HG03521 (cell line): ENCODE data around the gene CDH4.
"Not testable (repeated sequence)": the region's sequence is repeated elsewhere in the genome, so short reads cannot be mapped to it uniquely, and the experiment has no call there.

Experiments
- ATAC-seq: cut with Tn5 transposase; IDR thresholded peaks from one replicate; pipeline ENCODE4 v1.9.1; 2021; ENCODE audit warnings: mild to moderate bottlenecking, moderate library complexity; ENCODE audit not compliant: unreplicated experiment

CDH4 gene

DNA sequence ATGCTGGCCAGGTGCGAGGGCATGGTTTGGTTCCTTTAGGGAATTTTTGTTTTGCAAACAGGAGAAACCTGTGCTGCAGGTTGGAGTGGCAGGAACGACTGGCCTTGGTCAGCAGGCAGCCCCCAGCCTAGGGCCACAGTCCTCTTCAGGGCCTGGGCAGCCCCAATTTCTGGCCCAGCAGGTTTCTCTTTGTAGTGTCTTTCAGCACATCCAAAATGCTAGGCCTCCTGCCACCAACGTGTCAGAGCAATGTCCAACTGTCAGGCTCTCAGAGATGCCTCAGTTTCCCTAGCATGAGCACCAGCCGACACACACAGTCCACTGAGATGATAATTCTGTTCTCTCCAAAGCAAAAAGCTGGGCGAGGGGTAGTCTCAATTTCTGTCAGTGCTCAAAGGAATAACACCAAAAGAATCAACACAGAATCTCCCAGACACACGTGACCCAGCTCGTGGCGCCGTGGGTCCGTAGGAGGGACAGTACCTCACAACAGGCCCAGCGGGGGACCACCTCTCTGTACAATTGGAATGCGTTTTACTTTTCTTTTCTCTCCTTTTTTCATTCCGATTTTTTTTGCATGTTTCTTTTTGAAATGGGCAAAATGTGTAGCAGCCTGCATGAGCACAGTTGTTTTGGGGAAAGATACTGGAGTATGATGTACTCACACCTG lies 687.8 kb downstream of the CDH4 start:
- no peak for ATAC-seq

- no peak for ATAC-seq
Measured at GRCh38 chr20:61940491-61940890, 688.4 kb downstream of the CDH4 start.

- no peak for ATAC-seq
Measured at GRCh38 chr20:61940976-61941720, 689.1 kb downstream of the CDH4 start.

- no peak for ATAC-seq
Measured at GRCh38 chr20:61941721-61942405, 689.8 kb downstream of the CDH4 start.

- ATAC-seq = no peak
Measured at GRCh38 chr20:61942526-61942925, 690.5 kb downstream of the CDH4 start.

DNA sequence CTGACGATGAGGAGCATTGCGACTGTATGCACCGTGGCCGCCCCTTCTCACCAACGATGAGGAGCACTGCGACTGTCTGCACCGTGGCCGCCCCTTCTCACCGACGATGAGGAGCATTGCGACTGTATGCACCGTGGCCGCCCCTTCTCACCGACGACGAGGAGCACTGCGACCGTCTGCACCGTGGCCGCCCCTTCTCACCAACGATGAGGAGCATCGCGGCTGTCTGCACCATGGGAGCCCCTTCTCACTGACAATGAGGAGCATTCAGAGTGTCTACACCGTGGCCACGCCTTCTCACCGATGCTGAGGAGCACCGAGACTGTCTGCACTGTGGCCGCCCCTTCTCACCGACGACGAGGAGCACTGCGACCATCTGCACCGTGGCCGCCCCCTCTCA lies 692.9 kb downstream of the CDH4 start:
- ATAC-seq = not testable (repeated sequence)

DNA sequence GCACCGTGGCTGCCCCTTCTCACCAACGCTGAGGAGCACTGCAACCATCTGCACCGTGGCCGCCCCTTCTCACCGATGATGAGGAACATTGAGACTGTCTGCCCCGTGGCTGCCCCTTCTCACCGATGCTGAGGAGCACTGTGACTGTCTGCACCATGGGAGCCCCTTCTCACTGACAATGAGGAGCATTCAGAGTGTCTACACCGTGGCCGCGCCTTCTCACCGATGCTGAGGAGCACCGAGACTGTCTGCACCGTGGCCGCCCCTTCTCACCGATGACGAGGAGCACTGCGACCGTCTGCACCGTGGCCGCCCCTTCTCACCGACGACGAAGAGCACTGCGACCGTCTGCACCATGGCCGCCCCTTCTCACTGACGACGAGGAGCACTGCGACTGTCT lies 693.4 kb downstream of the CDH4 start:
- ATAC-seq = not testable (repeated sequence)

- ATAC-seq = not testable (repeated sequence)
Measured at GRCh38 chr20:61948056-61948455, 696.0 kb downstream of the CDH4 start.

DNA sequence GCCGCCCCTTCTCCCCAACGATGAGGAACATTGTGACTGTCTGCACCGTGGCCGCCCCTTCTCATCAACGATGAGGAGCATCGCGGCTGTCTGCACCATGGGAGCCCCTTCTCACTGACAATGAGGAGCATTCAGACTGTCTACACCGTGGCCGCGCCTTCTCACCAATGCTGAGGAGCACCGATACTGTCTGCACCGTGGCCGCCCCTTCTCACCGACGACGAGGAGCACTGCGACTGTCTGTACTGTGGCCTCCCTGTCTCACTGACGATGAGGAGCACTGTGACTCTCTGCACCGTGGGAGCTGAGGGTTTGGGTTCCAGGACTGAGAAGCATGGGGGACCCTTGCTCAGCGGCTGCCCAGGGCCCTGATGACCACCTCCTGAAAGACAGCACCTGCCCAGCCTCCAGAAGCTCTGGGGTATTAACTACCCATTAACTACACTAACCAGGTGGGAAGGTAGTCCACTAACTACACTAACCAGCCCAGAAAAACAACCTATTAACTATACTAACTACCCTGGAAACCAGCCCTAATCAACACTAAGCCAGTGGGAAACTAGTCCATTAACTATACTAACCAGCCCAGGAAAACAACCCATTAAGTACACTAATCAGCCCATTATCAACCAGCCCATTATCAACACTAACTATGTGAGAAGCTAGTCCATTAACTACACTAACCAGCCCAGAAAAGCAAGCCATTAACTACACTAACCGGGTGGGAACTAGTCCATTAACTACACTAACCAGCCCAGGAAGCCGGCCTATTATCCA lies 696.7 kb downstream of the CDH4 start:
- no peak for ATAC-seq

DNA sequence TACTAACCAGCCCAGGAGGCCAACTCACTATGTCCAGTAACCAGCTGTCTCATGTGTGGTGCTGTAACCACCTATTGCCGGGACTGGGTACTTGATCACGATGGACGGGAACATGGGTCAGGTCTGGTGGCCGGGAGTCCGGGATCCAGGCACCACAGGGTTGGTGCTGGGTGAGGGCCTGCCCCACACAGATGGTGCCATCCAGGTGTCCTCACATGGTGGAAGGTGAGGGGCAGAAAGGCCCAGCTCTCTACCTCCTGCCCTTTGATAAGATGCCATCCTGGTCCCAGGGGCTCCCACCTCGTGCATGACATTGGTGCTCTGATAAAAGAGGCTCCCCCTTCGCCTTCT lies 697.3 kb downstream of the CDH4 start:
- ATAC-seq = no peak

- ATAC-seq = no peak
Measured at GRCh38 chr20:61949714-61950640, 697.9 kb downstream of the CDH4 start.

DNA sequence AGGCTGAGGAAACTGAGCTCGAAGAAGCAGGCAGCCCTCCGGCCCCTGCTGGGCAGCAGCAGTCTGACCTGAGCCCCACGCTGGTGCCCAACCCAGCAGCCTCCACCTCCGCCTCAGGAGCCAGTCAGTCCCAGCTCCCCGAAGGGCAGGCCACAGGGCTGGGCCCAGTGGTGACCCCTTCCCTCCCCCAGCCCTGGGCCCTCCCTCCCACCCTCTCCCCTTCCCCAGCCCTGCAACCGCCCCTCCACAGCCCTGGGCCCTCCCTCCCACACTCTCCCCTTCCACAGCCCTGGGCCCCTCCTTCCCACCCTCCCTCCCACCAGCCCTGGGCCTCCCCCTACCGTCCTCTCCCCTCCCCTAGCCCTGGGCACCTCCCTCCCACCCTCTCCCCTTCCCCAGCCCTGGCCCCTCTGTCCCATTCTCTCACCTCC lies 698.6 kb downstream of the CDH4 start:
- ATAC-seq = no peak

DNA sequence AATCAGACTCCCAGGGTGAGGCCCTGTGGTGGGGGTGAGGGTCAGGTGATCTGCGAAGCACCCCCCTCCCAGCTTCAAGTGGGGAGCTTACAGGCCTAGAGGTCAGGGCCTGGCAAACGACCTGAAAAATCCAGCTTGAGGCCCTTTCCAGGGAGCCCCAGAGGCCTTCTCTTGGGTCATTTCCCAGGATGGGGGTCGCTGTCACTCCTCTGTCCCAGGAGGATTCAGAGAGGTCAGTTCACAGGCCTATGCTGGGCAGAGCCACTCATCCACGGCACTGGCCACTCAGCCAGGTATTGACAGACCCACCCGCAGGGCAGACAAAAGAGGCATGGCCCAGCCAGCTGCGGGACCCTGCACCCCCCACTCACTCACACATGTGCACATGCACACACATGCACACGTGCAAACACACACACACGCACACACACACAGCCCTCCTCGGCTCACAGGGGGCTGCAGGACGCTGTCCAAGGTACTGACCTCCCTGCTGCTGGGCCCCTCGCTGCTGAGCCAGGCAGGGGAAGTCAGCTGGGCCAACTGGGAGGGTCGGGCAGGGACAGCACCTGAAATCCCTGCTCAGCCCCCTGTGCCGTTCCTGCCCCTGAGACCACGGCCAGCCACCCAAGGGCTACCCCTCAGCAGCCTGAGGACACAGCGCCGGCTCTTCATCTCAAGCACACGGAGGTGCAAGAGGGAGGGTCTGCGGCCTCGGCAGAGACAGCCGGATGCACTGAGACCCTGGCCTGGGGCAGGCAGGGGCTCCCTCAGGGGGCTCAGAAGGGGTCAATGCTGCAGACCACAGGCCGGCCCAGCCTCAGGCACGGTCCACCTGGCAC lies 699.9 kb downstream of the CDH4 start:
- ATAC-seq = no peak

GRCh38 chr20:61953037-61954021 lies 701.3 kb downstream of the CDH4 start:
- ATAC-seq = no peak

- ATAC-seq = no peak
Measured at GRCh38 chr20:61954276-61955021, 702.4 kb downstream of the CDH4 start.

GRCh38 chr20:61955668-61956395 lies 703.8 kb downstream of the CDH4 start:
- ATAC-seq = no peak
